SK-N-SH (cell line): Measurements from ENCODE around the gene UAP1L1. TPM values are rescaled to one million over a fixed set of nuclear protein-coding genes. Genes with fewer than 3 reads are reported as not detected.

Experiments
- CTCF ChIA-PET: fragments of 300-600, 350-600 bp; formaldehyde crosslinking; extraction: SDS; loops from one replicate; lab custom pipeline; 2021; lab: Yijun Ruan, JAX
- POLR2A ChIA-PET: fragments of 350-600 bp; sonication (Branson Sonifier 250); formaldehyde crosslinking; extraction: SDS; loops from one replicate; lab custom pipeline; 2020; ENCODE audit warnings: antibody characterized with exemption, inconsistent platforms; lab: Yijun Ruan, JAX
- DNase-seq: peaks from one replicate; pipeline ENCODE4 v3.0.0; 2012
- H2AFZ ChIP-seq: fragments of 200-600 bp; sonication (generic); 2 replicates; pipeline ENCODE4 v1.8.1; 2016; ENCODE audit warnings: antibody characterized with exemption, mild to moderate bottlenecking, low read depth
- H3F3A ChIP-seq: fragments of 200-600 bp; sonication (generic); replicated peaks from 2 replicates; pipeline ENCODE3; 2016; ENCODE audit warnings: antibody characterized with exemption, mild to moderate bottlenecking; ENCODE audit not compliant: insufficient read depth
- H3K27ac ChIP-seq, 2 experiments: fragments of 200-500 bp in 1 of 2; fragments of 200-600 bp in 1 of 2; sonication (Bioruptor generic) in 1 of 2; sonication (generic), shearing (Covaris generic) in 1 of 2; 2 replicates each; pipeline versions ENCODE4 v1.5.1 to v1.6.1; 2014 to 2016; ENCODE audit warnings: low read depth in 2 of 2, inconsistent platforms in 1 of 2, low read length in 1 of 2, mild to moderate bottlenecking in 1 of 2, mixed read lengths in 1 of 2
- H3K27me3 ChIP-seq: fragments of 200-600 bp; sonication (generic), shearing (Covaris generic); 2 replicates; pipeline ENCODE4 v1.6.1; 2016; ENCODE audit warnings: mixed run types; ENCODE audit not compliant: insufficient read depth
- H3K36me3 ChIP-seq, 2 experiments: fragments of 200-500 bp in 1 of 2; fragments of 200-600 bp in 1 of 2; sonication (Bioruptor generic) in 1 of 2; sonication (generic) in 1 of 2; replicated peaks in 1 of 2; 2 replicates each; pipeline versions ENCODE3 to v1.5.1; 2014 to 2016; ENCODE audit warnings: low read length in 1 of 2, mild to moderate bottlenecking in 1 of 2; ENCODE audit not compliant: insufficient read depth in 2 of 2, control insufficient read depth in 1 of 2
- H3K4me1 ChIP-seq, 2 experiments: fragments of 200-500 bp in 1 of 2; fragments of 200-600 bp in 1 of 2; sonication (Bioruptor generic) in 1 of 2; sonication (generic), shearing (Covaris generic) in 1 of 2; 2 replicates each; pipeline versions ENCODE4 v1.5.1 to v1.6.1; 2014 to 2016; ENCODE audit warnings: low read depth in 1 of 2, low read length in 1 of 2, mixed run types in 1 of 2; ENCODE audit not compliant: insufficient read depth in 2 of 2, control insufficient read depth in 1 of 2
- H3K4me2 ChIP-seq: fragments of 200-600 bp; sonication (generic), shearing (Covaris generic); 2 replicates; pipeline ENCODE4 v1.6.1; 2017; ENCODE audit warnings: mixed run types
- H3K4me3 ChIP-seq, 2 experiments: fragments of 200-500 bp in 1 of 2; fragments of 200-600 bp in 1 of 2; sonication (Bioruptor generic) in 1 of 2; sonication (generic), shearing (Covaris generic) in 1 of 2; 2 replicates each; pipeline versions ENCODE4 v1.5.1 to v1.8.1; 2014 to 2016; ENCODE audit warnings: low read depth in 2 of 2, inconsistent platforms in 1 of 2, low read length in 1 of 2, mild to moderate bottlenecking in 1 of 2, mixed read lengths in 1 of 2, moderate library complexity in 1 of 2
- H3K79me2 ChIP-seq: fragments of 200-600 bp; sonication (generic); 2 replicates; pipeline ENCODE4 v1.8.1; 2017; ENCODE audit warnings: mild to moderate bottlenecking; ENCODE audit not compliant: insufficient read depth
- H3K9ac ChIP-seq: fragments of 200-600 bp; sonication (generic); 2 replicates; pipeline ENCODE4 v1.6.1; 2017; ENCODE audit warnings: mixed run types
- H3K9me2 ChIP-seq: fragments of 200-600 bp; sonication (generic); 2 replicates; pipeline ENCODE4 v1.6.1; 2017; ENCODE audit warnings: mixed run types
- H3K9me3 ChIP-seq: fragments of 200-600 bp; sonication (generic); 2 replicates; pipeline ENCODE4 v1.6.1; 2017; ENCODE audit warnings: mixed run types, mild to moderate bottlenecking, moderate library complexity
- H4K20me1 ChIP-seq: fragments of 200-600 bp; sonication (generic); 2 replicates; pipeline ENCODE4 v1.6.1; 2017; ENCODE audit warnings: mild to moderate bottlenecking, mixed run types; ENCODE audit not compliant: insufficient read depth
- ELF1 ChIP-seq: IDR thresholded peaks from 2 replicates; pipeline ENCODE4 v1.4.0; 2012
- EP300 ChIP-seq, 2 experiments: IDR thresholded peaks; 2 replicates each; pipeline versions ENCODE4 v1.4.0 to v1.6.1; 2012; ENCODE audit warnings: borderline replicate concordance in 1 of 2, low read depth in 1 of 2, low read length in 1 of 2
- EZH2phosphoT487 ChIP-seq: fragments of 200-600 bp; sonication (generic); IDR thresholded peaks from 2 replicates; pipeline ENCODE4 v1.6.1; 2017; ENCODE audit warnings: low read depth, mixed run types, mild to moderate bottlenecking, antibody characterized with exemption, moderate library complexity, borderline replicate concordance
- FOSL2 ChIP-seq: IDR thresholded peaks from 2 replicates; pipeline ENCODE4 v1.4.0; 2012; ENCODE audit warnings: low read depth, mild to moderate bottlenecking, moderate library complexity, borderline replicate concordance
- FOXM1 ChIP-seq: IDR thresholded peaks from 2 replicates; pipeline ENCODE4 v1.4.0; 2012; ENCODE audit warnings: low read depth, mild to moderate bottlenecking
- GABPA ChIP-seq: IDR thresholded peaks from 2 replicates; pipeline ENCODE4 v1.4.0; 2012; ENCODE audit warnings: low read depth, mild to moderate bottlenecking
- GATA2 ChIP-seq: sonication (generic); formaldehyde crosslinking; IDR thresholded peaks from 2 replicates; pipeline ENCODE4 v1.5.0; 2020; ENCODE audit warnings: mild to moderate bottlenecking, missing genetic modification reagents
- MEF2A ChIP-seq: IDR thresholded peaks from 2 replicates; pipeline ENCODE4 v1.4.0; 2012; ENCODE audit warnings: low read depth, borderline replicate concordance
- PBX3 ChIP-seq: IDR thresholded peaks from 2 replicates; pipeline ENCODE4; 2012
- REST ChIP-seq: IDR thresholded peaks from 2 replicates; pipeline ENCODE4 v1.6.1; 2012; ENCODE audit warnings: mild to moderate bottlenecking, low read depth, low read length, moderate library complexity
- RFX5 ChIP-seq: IDR thresholded peaks from 2 replicates; pipeline ENCODE4 v1.6.1; 2012; ENCODE audit warnings: mild to moderate bottlenecking, improper control_type of control experiment, low read length
- TAF1 ChIP-seq: IDR thresholded peaks from 2 replicates; pipeline ENCODE4 v1.6.1; 2012; ENCODE audit warnings: low read depth, mild to moderate bottlenecking, low read length, moderate library complexity, borderline replicate concordance
- TEAD4 ChIP-seq: IDR thresholded peaks from 2 replicates; pipeline ENCODE4 v1.4.0; 2012; ENCODE audit warnings: mild to moderate bottlenecking, borderline replicate concordance; ENCODE audit not compliant: insufficient read depth
- WGBS: methylation state at CpG from one replicate; pipeline ENCODE4 v1.1.6; 2017; ENCODE audit warnings: low lambda C conversion rate; 5-methylcytosine and 5-hydroxymethylcytosine counted together
- polyA plus RNA-seq, 3 experiments: library from polyadenylated mRNA; depleted of rRNA; stranded (reverse); fragments of >200 nt; gene quantifications; 2 replicates each; pipeline ENCODE4 v1.2.3, GENCODE V29; 2012
- TF ChIP-seq, protein P1 (sequence below): IDR thresholded peaks from 2 replicates; pipeline ENCODE4 v1.4.0; 2012; ENCODE audit warnings: low read depth, borderline replicate concordance

UAP1L1 gene
- polyA plus RNA-seq, 1 of the 3 experiments (the other 2 are of a cell fraction): 5.6 TPM

- H4K20me1 ChIP-seq: peaks cover 12% of the 10 kb centered on the region; the same call in 1 of the 2 replicates
- H3K36me3 ChIP-seq: no peaks in the 10 kb centered on the region
- WGBS: 91% methylated on average over 18 of the region's 26 CpGs
- no peaks in the 10 kb centered on the region for H3K9me3 ChIP-seq
- TF ChIP-seq FOSL2: no peak
- TF ChIP-seq EP300 (IDR thresholded peaks at IDR 0.05; ENCODE audit: borderline replicate concordance in 1 of 2, low read depth in 1 of 2, low read length in 1 of 2): no peak
- TF ChIP-seq, protein P1, sequence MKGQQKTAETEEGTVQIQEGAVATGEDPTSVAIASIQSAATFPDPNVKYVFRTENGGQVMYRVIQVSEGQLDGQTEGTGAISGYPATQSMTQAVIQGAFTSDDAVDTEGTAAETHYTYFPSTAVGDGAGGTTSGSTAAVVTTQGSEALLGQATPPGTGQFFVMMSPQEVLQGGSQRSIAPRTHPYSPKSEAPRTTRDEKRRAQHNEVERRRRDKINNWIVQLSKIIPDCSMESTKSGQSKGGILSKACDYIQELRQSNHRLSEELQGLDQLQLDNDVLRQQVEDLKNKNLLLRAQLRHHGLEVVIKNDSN: no peak
- TF ChIP-seq GABPA: no peak
- TF ChIP-seq TEAD4: no peak
- TF ChIP-seq GATA2 (CRISPR knock-in tag): no peak
- TF ChIP-seq MEF2A: no peak
- no peak for TF ChIP-seq RFX5
- TF ChIP-seq TAF1: no peak
- no peak for TF ChIP-seq EZH2phosphoT487
- no peak for TF ChIP-seq REST
- TF ChIP-seq PBX3: no peak
- TF ChIP-seq ELF1: no peak
- no peak for TF ChIP-seq FOXM1
- H2AFZ ChIP-seq: no peak overlapping the region
- POLR2A ChIA-PET: interaction anchor here (2.2 kb wide), 1 partner anchor 11 kb away, joined by 12 read pairs; no protein-coding TSS in a partner anchor
- H3K9me2 ChIP-seq: no peaks in the 10 kb centered on the region
- DNase-seq: no peak
- H3K4me3 ChIP-seq: no peak overlapping the region
- H3F3A ChIP-seq: peaks cover 8% of the 10 kb centered on the region
- H3K27ac ChIP-seq: no peak overlapping the region
- H3K27me3 ChIP-seq: no peaks in the 10 kb centered on the region
- H3K4me2 ChIP-seq: no peak overlapping the region
- H3K9ac ChIP-seq: no peak overlapping the region
- H3K4me1 ChIP-seq: peaks cover 0 to 27% of the 10 kb centered on the region in 2 experiments; a peak in 1 of 4 replicates
- CTCF ChIA-PET: interaction anchor here (1.0 to 16.8 kb wide), 11 partner anchors 11 to 278 kb away, joined by 3 to 803 read pairs (median 3); partner anchors contain the start of genes ABCA2, AJM1, ENTPD2 and FUT7
- 0 out of 2 replicates have a peak, but pooled peaks cover 3% of the 10 kb centered on the region for H3K79me2 ChIP-seq
These were observed 11.0 kb upstream of the UAP1L1 start for GRCh38 chr9:137066096-137066861.
